ENCODE measurements around the gene ZNF619.
A peak's percentile ranks its signal among the peaks of the same experiment; 100 is the strongest.
"Not testable (repeated sequence)": the region's sequence is repeated elsewhere in the genome, so short reads cannot be mapped to it uniquely, and the experiment has no call there.

The ZNF619 gene

GRCh38 chr3:40476478-40477470 lies at the start of gene ZNF619:
ZNF619 (plus strand) TSS chr3:40477122; CDS start chr3:40477980, 858 bp downstream.
- peak; percentile 67 for DNase-seq

DNA sequence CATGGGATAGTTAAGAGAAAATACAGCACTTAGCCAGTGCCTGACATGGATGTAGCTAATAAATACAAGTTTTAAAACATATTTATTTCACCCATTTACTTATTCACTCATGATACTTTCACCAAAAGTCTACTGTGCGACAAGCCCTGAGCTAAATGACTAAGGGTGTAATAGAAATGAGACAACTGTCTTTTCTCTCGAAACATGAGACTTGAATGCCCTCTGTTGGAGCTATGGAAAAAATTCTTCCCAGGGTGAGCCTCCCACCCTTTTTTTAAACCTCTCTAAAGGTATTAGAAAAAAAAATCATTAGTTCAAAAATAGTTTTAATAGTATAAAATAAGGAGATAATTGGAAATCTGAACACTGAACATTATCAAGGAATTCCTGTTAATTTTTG lies 44.1 kb upstream of the ZNF619 start:
- DNase-seq = no peak

- no peak for DNase-seq
Observed at GRCh38 chr3:40437889-40438288, 39.0 kb upstream of the ZNF619 start.

GRCh38 chr3:40445062-40445461 lies 31.9 kb upstream of the ZNF619 start:
- DNase-seq = no peak

DNA sequence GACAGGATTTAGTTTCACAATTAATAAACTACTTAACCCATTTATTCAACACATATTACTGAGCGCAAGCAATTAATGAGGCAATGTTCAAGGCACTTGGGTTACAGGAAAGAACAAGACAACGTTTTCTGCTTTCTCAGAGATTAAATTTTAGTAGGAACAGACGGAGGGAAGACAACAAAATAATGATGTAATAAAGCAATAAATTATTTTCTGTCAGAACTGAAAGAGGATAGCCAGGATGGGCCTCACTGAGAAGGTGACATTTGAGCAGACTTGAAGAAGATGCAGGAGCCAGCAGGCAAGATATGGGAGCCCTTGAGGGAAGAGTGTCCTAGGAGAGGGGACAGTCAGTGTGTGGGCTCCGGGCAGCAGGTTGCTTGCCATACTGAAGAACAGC lies 31.0 kb upstream of the ZNF619 start:
- DNase-seq = no peak

- no peak for DNase-seq
Observed at GRCh38 chr3:40450438-40450837, 26.5 kb upstream of the ZNF619 start.

DNA sequence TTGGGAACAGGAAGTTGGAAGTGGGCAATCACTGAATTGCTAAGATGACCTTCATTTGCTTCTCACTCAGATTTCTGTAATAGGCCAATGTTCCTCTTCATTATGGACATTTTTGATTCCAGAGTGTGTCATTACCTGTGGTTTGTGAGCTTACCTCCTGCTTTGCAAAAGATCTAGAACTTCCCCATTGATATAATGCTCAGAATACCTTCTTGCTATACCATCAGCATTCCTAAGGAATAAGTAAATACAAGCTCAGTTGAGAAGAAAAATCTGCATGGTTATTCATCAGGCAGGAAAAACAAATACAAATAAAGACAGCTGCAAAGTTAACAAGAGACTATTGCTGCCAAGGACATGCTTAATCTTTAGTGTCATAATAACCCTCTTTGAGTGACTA lies 25.4 kb upstream of the ZNF619 start:
- DNase-seq = no peak

DNA sequence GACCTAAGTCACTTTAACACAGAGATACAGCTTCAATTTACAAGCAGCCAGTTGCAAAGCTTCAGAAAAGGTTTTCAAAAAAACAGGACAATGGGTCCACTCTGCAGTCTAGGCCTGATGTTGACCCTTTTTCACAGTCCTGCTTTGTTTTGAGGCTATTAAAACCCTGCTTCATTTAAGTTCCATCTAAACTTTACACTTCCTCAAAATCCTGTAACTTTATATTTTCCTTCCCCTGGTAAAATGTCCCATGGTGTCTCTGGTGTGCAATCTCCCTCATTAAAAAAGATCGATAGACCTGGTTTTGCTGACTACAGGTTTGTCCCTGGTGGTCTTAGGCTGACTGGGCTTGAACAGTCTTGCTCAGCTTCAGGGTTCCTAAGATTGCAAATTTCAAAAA lies 24.9 kb upstream of the ZNF619 start:
- no peak for DNase-seq

DNA sequence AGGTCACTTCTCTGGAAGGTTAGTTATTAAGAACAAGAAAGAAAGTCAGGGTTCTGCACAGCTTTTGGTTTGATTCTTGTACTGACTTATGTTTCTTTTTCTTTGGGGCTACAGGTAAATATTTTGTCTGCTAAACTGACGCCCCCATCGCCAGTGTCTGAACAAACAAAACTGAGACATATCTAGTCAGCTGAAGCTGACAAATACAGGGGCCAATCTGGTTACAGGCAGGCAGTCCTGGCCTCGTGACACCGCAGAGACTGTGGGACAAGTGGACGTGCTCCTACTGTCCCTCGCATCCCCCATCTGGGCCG lies 24.4 kb upstream of the ZNF619 start:
- DNase-seq = no peak

DNA sequence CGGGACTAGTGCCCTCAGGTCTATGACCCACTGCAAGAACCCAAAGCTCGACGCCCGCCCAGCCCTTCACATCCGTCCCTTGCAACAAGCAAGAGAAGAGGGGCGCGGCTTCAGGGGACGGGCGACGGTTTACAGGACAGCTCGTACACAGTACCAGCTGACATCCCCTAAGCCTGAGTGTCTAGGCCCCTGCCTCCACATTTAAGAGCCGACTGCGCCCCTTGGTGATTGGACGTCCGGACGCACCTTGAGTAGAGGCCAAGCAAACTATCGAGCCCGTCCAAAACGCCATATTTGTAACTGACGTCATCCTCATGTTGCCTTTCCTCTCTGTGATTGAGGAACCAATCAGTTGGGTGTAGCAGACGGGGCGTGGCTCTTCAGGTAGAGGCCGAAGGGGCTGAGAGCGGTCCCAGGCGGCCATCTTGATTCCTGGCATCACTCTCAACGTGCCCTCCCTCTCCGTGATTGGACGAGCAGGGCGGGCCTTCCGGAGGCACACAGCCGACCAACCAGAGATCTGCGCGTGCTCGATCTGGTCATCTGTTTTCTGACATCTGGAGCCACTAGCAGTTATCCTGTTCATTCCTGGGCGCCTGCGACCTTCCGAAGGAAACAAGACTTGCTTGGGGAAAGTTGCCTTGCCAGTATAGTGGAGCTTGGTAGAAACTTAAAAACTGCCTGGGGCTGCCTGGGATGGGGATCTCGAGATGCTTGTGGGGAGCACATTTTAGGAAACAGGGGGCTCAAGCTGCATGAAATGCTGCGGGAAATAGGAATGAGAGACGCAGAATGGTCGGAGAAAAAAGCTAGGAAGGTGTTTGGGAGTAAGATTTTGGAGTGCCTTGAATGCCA lies 23.8 kb upstream of the ZNF619 start:
- peak; percentile 98 for DNase-seq

- DNase-seq = no peak
Observed at GRCh38 chr3:40453933-40454332, 23.0 kb upstream of the ZNF619 start.

DNA sequence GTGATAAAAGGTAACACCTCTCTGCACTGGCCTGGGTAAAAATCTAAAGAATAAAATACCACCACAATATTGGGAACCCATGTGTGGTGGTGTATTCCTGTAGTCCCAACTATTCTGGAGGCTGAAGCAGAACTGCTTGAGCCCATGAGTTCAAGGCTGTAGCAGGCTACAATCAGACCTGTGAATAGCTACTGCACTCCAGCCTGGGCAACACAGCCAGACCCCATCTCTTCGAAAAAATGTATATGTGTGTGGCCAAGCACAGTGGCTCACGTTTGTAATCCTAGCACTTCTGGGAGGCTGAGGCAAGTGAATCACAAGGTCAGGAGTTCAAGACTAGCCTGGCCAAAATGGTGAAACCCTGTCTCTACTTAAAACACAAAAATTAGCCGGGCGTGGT lies 21.6 kb upstream of the ZNF619 start:
- DNase-seq = no peak

DNA sequence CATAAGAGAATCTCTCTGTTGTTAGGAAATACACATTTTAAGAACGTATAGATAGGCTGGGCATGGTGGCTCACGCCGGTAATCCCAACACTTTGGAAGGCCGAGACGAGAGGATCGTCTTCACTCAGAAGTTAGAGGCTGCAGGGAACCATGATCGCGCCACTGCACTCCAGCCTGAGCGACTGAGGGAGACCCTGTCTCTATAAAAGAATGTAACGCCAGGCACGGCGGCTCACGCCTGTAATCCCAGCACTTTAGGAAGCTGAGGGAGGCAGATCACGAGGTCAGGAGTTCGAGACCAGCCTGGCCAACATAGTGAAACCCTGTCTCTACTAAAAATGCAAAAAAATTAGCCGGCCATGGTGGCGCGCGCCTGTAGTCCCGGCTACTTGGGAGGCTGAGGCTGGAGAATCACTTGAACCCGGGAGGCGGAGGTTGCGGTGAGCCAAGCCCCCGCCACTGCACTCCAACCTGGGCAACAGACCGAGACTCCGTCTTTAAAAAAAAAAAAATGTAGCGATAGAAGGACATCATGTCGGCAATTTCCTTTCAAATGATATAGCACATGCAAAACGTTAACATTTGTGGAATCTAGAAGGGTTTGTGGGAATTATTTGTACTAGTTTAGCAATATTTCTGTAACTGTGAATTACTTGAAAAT lies 20.5 kb upstream of the ZNF619 start:
- no peak for DNase-seq

GRCh38 chr3:40456940-40457823 lies 19.7 kb upstream of the ZNF619 start, which contains the start of gene RPL14:
RPL14 (plus strand) TSS chr3:40457339; CDS start chr3:40457472, 133 bp downstream.
- DNase-seq = peak; percentile 93

- no peak for DNase-seq
Observed at GRCh38 chr3:40458473-40458872, 18.4 kb upstream of the ZNF619 start.

GRCh38 chr3:40460481-40460880 lies 16.4 kb upstream of the ZNF619 start:
- DNase-seq = not testable (repeated sequence)

GRCh38 chr3:40461161-40461560 lies 15.8 kb upstream of the ZNF619 start:
- DNase-seq = no peak

- not testable (repeated sequence) for DNase-seq
Observed at GRCh38 chr3:40462838-40463237, 14.1 kb upstream of the ZNF619 start.

- no peak for DNase-seq
Observed at GRCh38 chr3:40463579-40463978, 13.3 kb upstream of the ZNF619 start.

DNA sequence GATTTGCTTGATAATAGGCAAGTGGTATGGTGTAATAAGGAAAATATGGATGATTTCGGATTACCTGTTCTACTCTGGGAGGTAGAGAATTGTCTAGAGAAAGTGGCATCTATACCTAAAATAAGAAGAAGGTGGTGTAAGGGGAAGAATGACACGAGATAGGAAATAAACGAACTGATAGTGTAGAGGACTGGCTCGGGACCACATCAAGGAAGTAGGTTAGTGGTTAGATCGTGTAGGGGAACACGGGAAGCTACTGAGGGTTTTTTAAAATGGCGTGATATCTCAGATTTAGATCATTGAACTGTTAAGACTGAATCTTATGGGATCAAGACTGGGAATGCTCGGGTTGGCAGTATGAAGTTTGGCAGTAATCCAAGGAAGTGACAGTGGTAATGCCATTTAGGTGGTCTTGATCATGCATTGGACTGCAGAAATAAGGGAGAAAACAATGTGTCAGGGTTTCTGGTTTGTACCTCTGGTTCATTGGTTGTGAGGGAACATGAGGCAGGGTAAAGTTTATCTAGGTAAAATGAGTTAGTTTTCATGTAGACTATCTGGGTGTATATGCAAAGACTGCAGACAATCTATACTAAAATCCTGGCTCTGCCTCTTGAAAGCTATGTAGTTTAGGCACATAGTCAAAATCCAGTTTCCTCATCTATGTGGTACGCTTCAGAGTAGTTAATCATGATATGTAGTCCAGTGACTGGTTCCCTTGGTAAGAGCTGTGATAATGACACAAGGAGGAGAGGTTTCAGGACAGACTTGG lies 12.4 kb upstream of the ZNF619 start:
- peak; percentile 7 for DNase-seq

DNA sequence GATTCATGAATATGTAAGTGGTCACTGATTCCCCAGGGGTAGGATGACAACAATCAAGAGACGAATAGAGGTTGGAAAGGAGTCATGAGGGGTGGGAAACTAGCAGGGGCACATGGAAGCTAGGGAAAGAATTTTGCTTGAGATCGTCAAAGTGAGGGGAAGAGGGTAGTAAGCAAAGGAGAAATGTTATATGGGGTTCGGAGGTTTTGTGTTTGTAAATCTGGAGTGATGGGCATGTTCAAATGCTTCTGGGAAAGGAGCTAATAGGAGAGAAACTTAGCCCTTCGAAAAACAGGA lies 11.9 kb upstream of the ZNF619 start:
- DNase-seq = no peak

DNA sequence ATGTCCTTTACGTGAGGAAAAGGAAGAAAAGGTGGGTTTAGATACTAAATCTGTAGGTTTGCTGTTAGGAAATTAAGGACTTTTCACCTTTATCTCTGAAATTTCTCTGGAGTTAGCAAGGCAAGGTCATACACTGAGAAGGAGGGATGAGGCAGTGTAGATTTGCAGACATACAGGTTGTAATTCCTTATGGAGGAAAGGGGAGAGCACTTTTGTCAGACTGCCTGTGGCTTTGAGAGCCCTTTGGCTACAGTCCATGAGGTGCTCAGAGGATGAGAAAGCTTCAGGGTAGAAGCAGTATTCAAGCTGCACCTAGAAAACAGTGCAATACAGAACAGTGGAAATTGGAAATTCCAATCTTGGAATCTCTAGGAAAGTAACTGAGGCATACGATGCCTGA lies 11.5 kb upstream of the ZNF619 start:
- DNase-seq = no peak

Data from CD4-positive, alpha-beta T cell treated with Interferon gamma for 1 hour (primary cell).